ENCODE results near the gene SPECC1L. TPM values are rescaled to one million over a fixed set of nuclear protein-coding genes. Genes with fewer than 3 reads are reported as not detected.
"Not testable (repeated sequence)": the region's sequence is repeated elsewhere in the genome, so short reads cannot be mapped to it uniquely, and the experiment has no call there.

Gene SPECC1L
- total RNA-seq, 1 donor, result 46.7 TPM

DNA sequence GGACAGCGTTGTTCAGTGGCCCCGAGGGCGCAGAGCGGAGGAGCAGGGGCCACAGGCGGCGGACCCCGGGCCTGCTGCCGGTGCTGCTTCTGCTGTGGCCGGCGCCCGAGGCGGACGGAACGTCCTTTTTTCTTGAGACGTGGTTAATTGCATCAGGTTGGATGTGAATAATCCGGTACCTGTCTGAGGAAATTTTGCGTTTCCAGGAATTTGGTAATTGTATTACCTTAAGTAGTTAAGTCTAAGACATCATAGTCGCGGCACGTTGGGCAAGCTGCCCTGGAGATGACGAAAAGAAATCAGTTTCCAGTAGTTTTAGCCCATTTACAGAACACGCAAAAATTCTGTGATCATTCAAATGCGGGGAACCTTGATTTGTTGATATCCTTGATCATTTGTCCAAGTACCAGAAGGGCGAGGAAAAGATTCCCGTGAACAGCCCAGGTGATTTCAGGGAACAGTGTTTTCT, 789 bp downstream of the SPECC1L start:
- Histone ChIP-seq H3K9me3 (ENCODE audit: low read depth, low read length) (no peaks in the 10 kb centered on the region), H3K27ac (ENCODE audit: low read depth, low read length) (peak overlapping the region; percentile 90), H2AFZ (ENCODE audit: low read length) (peak overlapping the region; percentile 92), H3K4me2 (ENCODE audit: insufficient read depth, low read length) (peak overlapping the region; percentile 84), H3K79me2 (ENCODE audit: insufficient read depth, low read length) (peaks cover 54% of the 10 kb centered on the region), H4K20me1 (ENCODE audit: insufficient read depth, low read length) (peaks cover 26% of the 10 kb centered on the region), H3K27me3 (ENCODE audit: insufficient read depth, low read length) (no peaks in the 10 kb centered on the region), H3K4me3 (ENCODE audit: insufficient read depth, low read length) (peak overlapping the region; percentile 100), H3K4me1 (ENCODE audit: insufficient read depth, low read length) (peaks cover 18% of the 10 kb centered on the region), H3K36me3 (ENCODE audit: insufficient read depth, low read length) (no peaks in the 10 kb centered on the region)
- DNase-seq (ENCODE audit: insufficient read length, low spot score, missing footprints), result no peak
- no peak for TF ChIP-seq CTCF (IDR thresholded peaks at IDR 0.05; ENCODE audit: extremely low read depth, low read depth, low read length)

GRCh38 chr22:24273031-24273430, 2.4 kb downstream of the SPECC1L start:
- not testable (repeated sequence) for DNase-seq (ENCODE audit: insufficient read length, low spot score, missing footprints); H2AFZ ChIP-seq (ENCODE audit: low read length); H3K27me3 ChIP-seq (ENCODE audit: insufficient read depth, low read length); H3K9me3 ChIP-seq (ENCODE audit: low read depth, low read length); H3K36me3 ChIP-seq (ENCODE audit: insufficient read depth, low read length); H3K4me3 ChIP-seq (ENCODE audit: insufficient read depth, low read length); H3K27ac ChIP-seq (ENCODE audit: low read depth, low read length)
- Histone ChIP-seq H3K4me1 (ENCODE audit: insufficient read depth, low read length) (peaks cover 18% of the 10 kb centered on the region), H3K4me2 (ENCODE audit: insufficient read depth, low read length) (peak overlapping the region; percentile 84), H3K79me2 (ENCODE audit: insufficient read depth, low read length) (peaks cover 64% of the 10 kb centered on the region), H4K20me1 (ENCODE audit: insufficient read depth, low read length) (peaks cover 26% of the 10 kb centered on the region)

DNA sequence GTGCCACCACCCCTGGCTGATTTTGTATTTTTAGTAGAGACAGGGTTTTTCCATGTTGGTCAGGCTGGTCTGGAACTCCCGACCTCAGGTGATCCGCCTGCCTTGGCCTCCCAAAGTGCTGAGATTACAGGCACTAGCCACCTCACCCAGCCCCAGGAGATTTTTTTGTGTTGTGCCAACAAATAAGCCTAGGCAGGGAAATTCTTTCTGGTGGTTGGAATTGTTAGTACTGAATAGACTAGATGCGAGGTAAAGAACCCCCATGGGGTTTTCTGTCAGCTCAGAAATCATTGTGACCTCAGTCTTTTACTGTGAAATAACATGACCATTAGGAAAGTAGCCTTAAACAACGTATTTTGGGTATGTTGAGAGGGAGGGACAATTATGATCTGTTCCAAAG, 3.3 kb downstream of the SPECC1L start:
- peaks cover 26% of the 10 kb centered on the region for H4K20me1 ChIP-seq (ENCODE audit: insufficient read depth, low read length)
- peaks cover 69% of the 10 kb centered on the region for H3K79me2 ChIP-seq (ENCODE audit: insufficient read depth, low read length)
- H3K4me2 ChIP-seq (ENCODE audit: insufficient read depth, low read length), result peak overlapping the region; percentile 84
- peaks cover 18% of the 10 kb centered on the region for H3K4me1 ChIP-seq (ENCODE audit: insufficient read depth, low read length)
- not testable (repeated sequence) for H2AFZ ChIP-seq (ENCODE audit: low read length); H3K9me3 ChIP-seq (ENCODE audit: low read depth, low read length); H3K4me3 ChIP-seq (ENCODE audit: insufficient read depth, low read length); DNase-seq (ENCODE audit: insufficient read length, low spot score, missing footprints); H3K27me3 ChIP-seq (ENCODE audit: insufficient read depth, low read length); H3K36me3 ChIP-seq (ENCODE audit: insufficient read depth, low read length)
- H3K27ac ChIP-seq (ENCODE audit: low read depth, low read length), result peak overlapping the region; percentile 3

DNA sequence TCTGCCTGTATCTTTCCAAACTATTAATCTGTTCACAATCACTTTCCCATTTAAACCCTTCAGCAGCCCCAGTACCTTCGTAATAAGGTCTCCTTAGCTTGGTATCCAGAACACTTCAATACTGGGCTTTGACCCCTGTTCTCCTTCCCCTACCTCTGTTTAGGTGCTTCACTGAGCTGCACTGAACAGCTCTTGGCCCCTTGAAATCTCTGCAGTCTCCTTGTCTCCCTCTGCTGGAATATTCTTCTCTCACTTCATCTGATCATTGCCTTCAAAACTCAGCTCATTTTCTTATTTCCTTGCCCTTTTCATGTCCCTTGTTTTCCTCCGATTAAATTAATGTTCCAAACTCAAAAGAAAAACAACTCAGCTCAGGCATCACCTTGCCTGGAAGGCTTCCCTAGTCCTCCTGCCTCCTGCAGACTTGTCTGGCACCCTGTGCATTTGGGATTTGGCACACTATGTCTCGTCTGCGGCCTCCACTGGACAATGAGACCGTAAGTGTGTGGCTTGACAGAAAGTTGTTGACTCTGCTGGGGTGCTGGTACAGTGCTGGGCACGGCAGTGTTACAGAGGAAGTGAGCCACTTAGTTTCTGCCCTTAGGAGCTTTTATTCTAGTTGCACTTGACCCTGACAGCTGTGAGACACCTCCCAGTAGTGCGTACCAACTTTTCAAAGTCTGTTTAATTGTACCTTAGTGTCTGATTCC, 4.2 kb downstream of the SPECC1L start:
- H3K4me2 ChIP-seq (ENCODE audit: insufficient read depth, low read length), result peak overlapping the region; percentile 37
- not testable (repeated sequence) for DNase-seq (ENCODE audit: insufficient read length, low spot score, missing footprints); H3K4me3 ChIP-seq (ENCODE audit: insufficient read depth, low read length); H3K36me3 ChIP-seq (ENCODE audit: insufficient read depth, low read length); H3K9me3 ChIP-seq (ENCODE audit: low read depth, low read length); H2AFZ ChIP-seq (ENCODE audit: low read length); H3K27me3 ChIP-seq (ENCODE audit: insufficient read depth, low read length)
- H4K20me1 ChIP-seq (ENCODE audit: insufficient read depth, low read length), result peaks cover 26% of the 10 kb centered on the region
- H3K4me1 ChIP-seq (ENCODE audit: insufficient read depth, low read length), result peaks cover 18% of the 10 kb centered on the region
- peak; percentile 25 for TF ChIP-seq CTCF (IDR thresholded peaks at IDR 0.05; ENCODE audit: extremely low read depth, low read depth, low read length)
- peak overlapping the region; percentile 3 for H3K27ac ChIP-seq (ENCODE audit: low read depth, low read length)
- H3K79me2 ChIP-seq (ENCODE audit: insufficient read depth, low read length), result peaks cover 75% of the 10 kb centered on the region

DNA sequence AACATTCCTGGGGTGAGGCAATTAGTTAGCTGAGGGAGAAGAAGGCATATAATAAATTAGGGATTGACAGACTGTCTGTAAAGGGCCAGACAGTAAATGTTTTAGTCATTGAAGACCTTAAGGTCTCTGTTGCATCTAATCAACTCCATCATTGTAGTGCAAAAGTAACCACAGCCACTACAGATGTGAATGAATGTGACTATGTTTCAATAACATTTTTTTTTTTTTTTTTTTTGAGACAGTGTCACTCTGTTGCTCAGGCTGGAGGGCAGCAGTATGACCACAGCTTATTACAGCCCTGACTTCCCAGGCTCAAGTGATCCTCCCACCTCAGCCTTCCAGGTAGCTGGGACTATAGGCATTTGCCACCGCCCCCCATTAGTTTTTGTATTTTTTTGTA, 9.7 kb downstream of the SPECC1L start:
- H3K27me3 ChIP-seq (ENCODE audit: insufficient read depth, low read length); H4K20me1 ChIP-seq (ENCODE audit: insufficient read depth, low read length); DNase-seq (ENCODE audit: insufficient read length, low spot score, missing footprints); H3K36me3 ChIP-seq (ENCODE audit: insufficient read depth, low read length); H3K27ac ChIP-seq (ENCODE audit: low read depth, low read length); H3K4me3 ChIP-seq (ENCODE audit: insufficient read depth, low read length); H3K4me1 ChIP-seq (ENCODE audit: insufficient read depth, low read length); H3K4me2 ChIP-seq (ENCODE audit: insufficient read depth, low read length); H2AFZ ChIP-seq (ENCODE audit: low read length); H3K9me3 ChIP-seq (ENCODE audit: low read depth, low read length): not testable (repeated sequence)
- peaks cover 79% of the 10 kb centered on the region for H3K79me2 ChIP-seq (ENCODE audit: insufficient read depth, low read length)

All from osteoblast (primary cell).